ENCODE data around the gene ACMSD. TPM values are rescaled to one million over a fixed set of nuclear protein-coding genes. Genes with fewer than 3 reads are reported as not detected.
A peak's percentile ranks its signal among the peaks of the same experiment; 100 is the strongest.
"Not testable (repeated sequence)": the region's sequence is repeated elsewhere in the genome, so short reads cannot be mapped to it uniquely, and the experiment has no call there.

Gene ACMSD
- total RNA-seq, 1 donor = not detected

- H3K27me3 ChIP-seq (ENCODE audit: insufficient read depth, low read length) = no peaks in the 10 kb centered on the region
- H3K4me2 ChIP-seq (ENCODE audit: insufficient read depth, low read length) = no peak overlapping the region
- no peak overlapping the region for H2AFZ ChIP-seq (ENCODE audit: low read length)
- no peaks in the 10 kb centered on the region for H3K36me3 ChIP-seq (ENCODE audit: insufficient read depth, low read length)
- H3K4me1 ChIP-seq (ENCODE audit: insufficient read depth, low read length) = peaks cover 9% of the 10 kb centered on the region
- DNase-seq (ENCODE audit: insufficient read length, low spot score, missing footprints) = no peak
- no peak overlapping the region for H3K4me3 ChIP-seq (ENCODE audit: insufficient read depth, low read length)
- TF ChIP-seq CTCF (IDR thresholded peaks at IDR 0.05; ENCODE audit: extremely low read depth, low read depth, low read length) = no peak
- H4K20me1 ChIP-seq (ENCODE audit: insufficient read depth, low read length) = no peaks in the 10 kb centered on the region
- H3K27ac ChIP-seq (ENCODE audit: low read depth, low read length) = no peak overlapping the region
- H3K79me2 ChIP-seq (ENCODE audit: insufficient read depth, low read length) = no peaks in the 10 kb centered on the region
- H3K9me3 ChIP-seq (ENCODE audit: low read depth, low read length) = no peaks in the 10 kb centered on the region
Observed at GRCh38 chr2:134823832-134824231, 14.6 kb upstream of the ACMSD start.

- H3K4me2 ChIP-seq (ENCODE audit: insufficient read depth, low read length); DNase-seq (ENCODE audit: insufficient read length, low spot score, missing footprints); H3K36me3 ChIP-seq (ENCODE audit: insufficient read depth, low read length); H2AFZ ChIP-seq (ENCODE audit: low read length); H3K79me2 ChIP-seq (ENCODE audit: insufficient read depth, low read length); H3K27ac ChIP-seq (ENCODE audit: low read depth, low read length); H3K9me3 ChIP-seq (ENCODE audit: low read depth, low read length); H4K20me1 ChIP-seq (ENCODE audit: insufficient read depth, low read length); H3K4me1 ChIP-seq (ENCODE audit: insufficient read depth, low read length); H3K27me3 ChIP-seq (ENCODE audit: insufficient read depth, low read length); H3K4me3 ChIP-seq (ENCODE audit: insufficient read depth, low read length): not testable (repeated sequence)
Observed at GRCh38 chr2:134825716-134826115, 12.7 kb upstream of the ACMSD start.

- no peak for DNase-seq (ENCODE audit: insufficient read length, low spot score, missing footprints)
- TF ChIP-seq CTCF (IDR thresholded peaks at IDR 0.05; ENCODE audit: extremely low read depth, low read depth, low read length) = no peak
- H3K27me3 ChIP-seq (ENCODE audit: insufficient read depth, low read length) = no peaks in the 10 kb centered on the region
- H3K9me3 ChIP-seq (ENCODE audit: low read depth, low read length) = no peaks in the 10 kb centered on the region
- H4K20me1 ChIP-seq (ENCODE audit: insufficient read depth, low read length) = no peaks in the 10 kb centered on the region
- no peak overlapping the region for H3K4me2 ChIP-seq (ENCODE audit: insufficient read depth, low read length)
- no peak overlapping the region for H2AFZ ChIP-seq (ENCODE audit: low read length)
- no peak overlapping the region for H3K27ac ChIP-seq (ENCODE audit: low read depth, low read length)
- no peak overlapping the region for H3K4me3 ChIP-seq (ENCODE audit: insufficient read depth, low read length)
- H3K4me1 ChIP-seq (ENCODE audit: insufficient read depth, low read length) = peaks cover 16% of the 10 kb centered on the region
- H3K36me3 ChIP-seq (ENCODE audit: insufficient read depth, low read length) = no peaks in the 10 kb centered on the region
- no peaks in the 10 kb centered on the region for H3K79me2 ChIP-seq (ENCODE audit: insufficient read depth, low read length)
Observed at GRCh38 chr2:134835471-134835870, 2.9 kb upstream of the ACMSD start.

- H2AFZ ChIP-seq (ENCODE audit: low read length) = peak overlapping the region; percentile 38
- H3K9me3 ChIP-seq (ENCODE audit: low read depth, low read length) = no peaks in the 10 kb centered on the region
- H3K36me3 ChIP-seq (ENCODE audit: insufficient read depth, low read length) = no peaks in the 10 kb centered on the region
- H3K4me2 ChIP-seq (ENCODE audit: insufficient read depth, low read length) = peak overlapping the region; percentile 49
- H3K27ac ChIP-seq (ENCODE audit: low read depth, low read length) = peak overlapping the region; percentile 66
- H3K4me3 ChIP-seq (ENCODE audit: insufficient read depth, low read length) = no peak overlapping the region
- H4K20me1 ChIP-seq (ENCODE audit: insufficient read depth, low read length) = no peaks in the 10 kb centered on the region
- H3K4me1 ChIP-seq (ENCODE audit: insufficient read depth, low read length) = peaks cover 16% of the 10 kb centered on the region
- no peaks in the 10 kb centered on the region for H3K79me2 ChIP-seq (ENCODE audit: insufficient read depth, low read length)
- peak; percentile 92 for DNase-seq (ENCODE audit: insufficient read length, low spot score, missing footprints)
- no peak for TF ChIP-seq CTCF (IDR thresholded peaks at IDR 0.05; ENCODE audit: extremely low read depth, low read depth, low read length)
- H3K27me3 ChIP-seq (ENCODE audit: insufficient read depth, low read length) = no peaks in the 10 kb centered on the region
Observed at GRCh38 chr2:134836986-134837385, 1.4 kb upstream of the ACMSD start.
